Keratinocyte (primary cell): ENCODE results near the gene PIGN. TPM values are rescaled to one million over a fixed set of nuclear protein-coding genes. Genes with fewer than 3 reads are reported as not detected.

Experiments used
- DNase-seq: peaks from one replicate; pipeline ENCODE4 v3.0.0-alpha.2; 2011; ENCODE audit warnings: low read depth, missing footprints, low spot score
- FAIRE-seq: peaks from 2 replicates; lab custom pipeline; 2011; peaks lifted over from hg19 to GRCh38; lab: Jason Lieb, UNC
- H2AFZ ChIP-seq: 2 replicates; pipeline ENCODE4 v1.6.0; 2012; ENCODE audit warnings: low read length, control low read depth, inconsistent platforms; ENCODE audit not compliant: control insufficient read depth
- H3K27ac ChIP-seq: 2 replicates; pipeline ENCODE4 v1.5.1; 2011; ENCODE audit warnings: low read length; ENCODE audit not compliant: control insufficient read depth, insufficient read depth
- H3K27me3 ChIP-seq: 3 replicates; pipeline ENCODE4 v1.6.0; 2011; ENCODE audit warnings: low read length; ENCODE audit not compliant: control insufficient read depth, insufficient read depth; ENCODE audit errors: extremely low read depth
- H3K36me3 ChIP-seq, 2 experiments: 2 replicates in 1 of 2; 3 replicates in 1 of 2; pipeline ENCODE4 v1.5.1; 2011; ENCODE audit warnings: low read length in 2 of 2, mild to moderate bottlenecking in 1 of 2; ENCODE audit not compliant: control insufficient read depth in 2 of 2, insufficient read depth in 2 of 2; ENCODE audit errors: extremely low read depth in 1 of 2
- H3K4me1 ChIP-seq: 3 replicates; pipeline ENCODE4 v1.5.1; 2011; ENCODE audit warnings: low read length; ENCODE audit not compliant: control insufficient read depth, insufficient read depth; ENCODE audit errors: extremely low read depth
- H3K4me2 ChIP-seq: 3 replicates; pipeline ENCODE4 v1.6.0; 2011; ENCODE audit warnings: low read depth, low read length; ENCODE audit not compliant: control insufficient read depth, insufficient read depth; ENCODE audit errors: extremely low read depth
- H3K4me3 ChIP-seq, 3 experiments: fragments of 200-600 bp in 1 of 3; sonication (generic) in 1 of 3; 2 replicates in 2 of 3; 3 replicates in 1 of 3; pipeline ENCODE4 v1.5.1; 2011 to 2016; ENCODE audit warnings: low read length in 3 of 3, mild to moderate bottlenecking in 3 of 3, control low read depth in 2 of 3, inconsistent platforms in 1 of 3, low read depth in 1 of 3, mixed read lengths in 1 of 3, mixed run types in 1 of 3, moderate library complexity in 1 of 3; ENCODE audit not compliant: control insufficient read depth in 2 of 3, insufficient read depth in 2 of 3; ENCODE audit errors: extremely low read depth in 1 of 3
- H3K79me2 ChIP-seq: 2 replicates; pipeline ENCODE4 v1.6.0; 2012; ENCODE audit warnings: low read length; ENCODE audit not compliant: control insufficient read depth, insufficient read depth
- H3K9ac ChIP-seq: 3 replicates; pipeline ENCODE4 v1.6.0; 2011; ENCODE audit warnings: low read length; ENCODE audit not compliant: control insufficient read depth, insufficient read depth; ENCODE audit errors: extremely low read depth
- H3K9me1 ChIP-seq: 3 replicates; pipeline ENCODE4 v1.6.0; 2011; ENCODE audit warnings: low read length; ENCODE audit not compliant: control insufficient read depth, insufficient read depth; ENCODE audit errors: extremely low read depth
- H3K9me3 ChIP-seq: 2 replicates; pipeline ENCODE4 v1.5.1; 2012; ENCODE audit warnings: low read depth, low read length; ENCODE audit not compliant: control insufficient read depth
- H4K20me1 ChIP-seq: 3 replicates; pipeline ENCODE4 v1.6.0; 2011; ENCODE audit warnings: low read length; ENCODE audit not compliant: control insufficient read depth, insufficient read depth; ENCODE audit errors: extremely low read depth
- CTCF ChIP-seq, 3 experiments: IDR thresholded peaks in 1 of 3; conservative IDR thresholded peaks in 1 of 3; optimal IDR thresholded peaks in 1 of 3; 2 replicates in 2 of 3; 3 replicates in 1 of 3; pipeline versions ENCODE3 to v1.5.1; 2011; ENCODE audit warnings: low read length in 3 of 3, mild to moderate bottlenecking in 3 of 3, moderate library complexity in 2 of 3, control low read depth in 1 of 3, inconsistent platforms in 1 of 3; ENCODE audit not compliant: insufficient read depth in 2 of 3; ENCODE audit errors: extremely low read depth in 1 of 3
- EZH2 ChIP-seq: IDR thresholded peaks from one replicate; pipeline ENCODE4 v1.6.1; 2012; ENCODE audit warnings: inconsistent platforms, mild to moderate bottlenecking, low read length, moderate library complexity
- dilution Hi-C: fragments of 300-500 bp; cut with MboI; formaldehyde crosslinking; loops from one replicate; pipeline ENCODE4 v1.7.0; 2020; ENCODE audit warnings: low sequenced_read_pairs; ENCODE audit not compliant: extremely low pct_ligation_motif_present
- polyA plus RNA-seq, 5 experiments: library from polyadenylated mRNA; depleted of rRNA in 3 of 5; stranded (reverse) in 3 of 5; stranded (forward) in 1 of 5; unstranded in 1 of 5; fragments of >200 nt; gene quantifications; 1 replicate in 1 of 5; 2 replicates in 3 of 5; 3 replicates in 1 of 5; pipeline versions ENCODE4 v1.2.1 to v1.2.3, GENCODE V29; 2011 to 2012; ENCODE audit warnings: missing spikeins in 2 of 5, low read depth in 1 of 5, low replicate concordance in 1 of 5

The PIGN gene
- polyA plus RNA-seq, 1 donor (not counting 4 experiments of a cell fraction or from before 2014, with no cell fraction given) = 41.2 TPM

GRCh38 chr18:62109676-62110075, 77.2 kb downstream of the PIGN start:
- dilution Hi-C loops = no loop called here
- H3K4me2 ChIP-seq = no peak overlapping the region
- FAIRE-seq = no peak

GRCh38 chr18:62107881-62108280, 79.0 kb downstream of the PIGN start:
- dilution Hi-C loops = no loop called here

More at GRCh38 chr18:62109676-62110075, 77.2 kb downstream of the PIGN start:
- Histone ChIP-seq H2AFZ (no peak overlapping the region), H3K79me2 (no peaks in the 10 kb centered on the region), H3K4me1 (no peaks in the 10 kb centered on the region), H3K9ac (no peak overlapping the region), H3K9me3 (no peaks in the 10 kb centered on the region), H3K27me3 (no peaks in the 10 kb centered on the region), H3K27ac (no peak overlapping the region), H3K36me3 (no peaks in the 10 kb centered on the region), H3K4me3 (no peak overlapping the region), H4K20me1 (no peaks in the 10 kb centered on the region), H3K9me1 (no peaks in the 10 kb centered on the region)
- no peak for DNase-seq
- TF ChIP-seq EZH2 (no peak), CTCF (optimal IDR thresholded peaks at IDR 0.05 in 1 of 3, IDR thresholded peaks at IDR 0.05 in 1 of 3, conservative IDR thresholded peaks at IDR 0.05 in 1 of 3; ENCODE audit: extremely low read depth in 1 of 3, insufficient read depth in 2 of 3, low read length in 3 of 3) (no peak)

More at GRCh38 chr18:62107881-62108280, 79.0 kb downstream of the PIGN start:
- Histone ChIP-seq H3K79me2 (no peaks in the 10 kb centered on the region), H3K9me1 (no peaks in the 10 kb centered on the region), H4K20me1 (no peaks in the 10 kb centered on the region), H3K9me3 (no peaks in the 10 kb centered on the region), H2AFZ (no peak overlapping the region), H3K36me3 (no peaks in the 10 kb centered on the region), H3K27me3 (no peaks in the 10 kb centered on the region), H3K9ac (no peak overlapping the region), H3K4me3 (no peak overlapping the region), H3K4me2 (no peak overlapping the region), H3K27ac (no peak overlapping the region), H3K4me1 (no peaks in the 10 kb centered on the region)
- DNase-seq (no peak), FAIRE-seq (no peak)
- no peak for TF ChIP-seq EZH2
- no peak for TF ChIP-seq CTCF (optimal IDR thresholded peaks at IDR 0.05 in 1 of 3, IDR thresholded peaks at IDR 0.05 in 1 of 3, conservative IDR thresholded peaks at IDR 0.05 in 1 of 3; ENCODE audit: extremely low read depth in 1 of 3, insufficient read depth in 2 of 3, low read length in 3 of 3)
